ENCODE data around the gene CASKIN1.

Gene CASKIN1

DNA sequence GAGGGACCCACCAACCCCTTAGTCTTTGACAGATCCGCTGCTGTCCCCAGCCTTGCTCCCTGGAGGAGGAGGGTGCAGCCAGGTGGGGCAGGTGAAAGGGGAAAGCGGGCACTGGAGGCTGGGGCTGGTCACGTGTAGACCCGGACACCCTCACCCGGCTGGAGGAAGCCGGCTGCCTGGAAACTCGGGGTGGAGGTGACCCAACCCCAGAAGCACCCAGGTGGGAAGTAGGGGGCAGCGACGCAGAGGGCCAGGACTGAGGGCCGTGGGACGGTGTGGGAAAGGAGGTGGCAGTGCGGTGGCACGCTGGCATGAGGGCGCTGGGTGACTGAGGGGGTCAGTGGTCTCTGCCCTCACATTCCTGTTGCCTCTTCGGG lies 38.2 kb downstream of the CASKIN1 start:
- no peaks in the 10 kb centered on the region for H3K9me3 ChIP-seq (ENCODE audit: low read length)
- H3K9ac ChIP-seq (ENCODE audit: low read length): no peak overlapping the region; the same call in 1 of the 2 replicates
- H3K4me3 ChIP-seq (ENCODE audit: low read depth, low read length, poor library complexity, severe bottlenecking): peak overlapping the region; percentile 85
- peaks cover 57% of the 10 kb centered on the region for H3K4me1 ChIP-seq (ENCODE audit: insufficient read depth, low read length, severe bottlenecking)
- H3K4me2 ChIP-seq (ENCODE audit: low read length): peak overlapping the region; percentile 58
- H4K20me1 ChIP-seq (ENCODE audit: insufficient read depth, low read length): no peaks in the 10 kb centered on the region
- no peak overlapping the region for H2AFZ ChIP-seq (ENCODE audit: low read length)
- peaks cover 20% of the 10 kb centered on the region for H3K36me3 ChIP-seq (ENCODE audit: insufficient read depth, low read length)
- no peaks in the 10 kb centered on the region for H3K27me3 ChIP-seq (ENCODE audit: insufficient read depth, low read length)
- no peak overlapping the region for H3K27ac ChIP-seq (ENCODE audit: low read depth, low read length, poor library complexity, severe bottlenecking)
- no peaks in the 10 kb centered on the region for H3K9me2 ChIP-seq (ENCODE audit: low read depth, low read length)
- TF ChIP-seq EZH2 (IDR thresholded peaks at IDR 0.05; ENCODE audit: borderline replicate concordance, low read length) (no peak), CTCF (IDR thresholded peaks at IDR 0.05; ENCODE audit: low read length) (no peak)
- H3K79me2 ChIP-seq (ENCODE audit: insufficient read depth, low read length): peaks cover 11% of the 10 kb centered on the region; the same call in 1 of the 2 replicates
- no peaks in the 10 kb centered on the region for H3F3A ChIP-seq (ENCODE audit: insufficient read depth, low read length)

- H3K79me2 ChIP-seq (ENCODE audit: insufficient read depth, low read length): peaks cover 11% of the 10 kb centered on the region; the same call in 1 of the 2 replicates
- H3K4me2 ChIP-seq (ENCODE audit: low read length): peak overlapping the region; percentile 98
- no peak overlapping the region for H2AFZ ChIP-seq (ENCODE audit: low read length)
- H3K9me3 ChIP-seq (ENCODE audit: low read length): no peaks in the 10 kb centered on the region
- no peaks in the 10 kb centered on the region for H3F3A ChIP-seq (ENCODE audit: insufficient read depth, low read length)
- peaks cover 63% of the 10 kb centered on the region for H3K4me1 ChIP-seq (ENCODE audit: insufficient read depth, low read length, severe bottlenecking)
- no peaks in the 10 kb centered on the region for H3K9me2 ChIP-seq (ENCODE audit: low read depth, low read length)
- peak overlapping the region; percentile 85 for H3K4me3 ChIP-seq (ENCODE audit: low read depth, low read length, poor library complexity, severe bottlenecking)
- H3K27ac ChIP-seq (ENCODE audit: low read depth, low read length, poor library complexity, severe bottlenecking): no peak overlapping the region
- no peak overlapping the region; the same call in 1 of the 2 replicates for H3K9ac ChIP-seq (ENCODE audit: low read length)
- H3K36me3 ChIP-seq (ENCODE audit: insufficient read depth, low read length): peaks cover 24% of the 10 kb centered on the region
- TF ChIP-seq CTCF (IDR thresholded peaks at IDR 0.05; ENCODE audit: low read length): no peak
- no peak for TF ChIP-seq EZH2 (IDR thresholded peaks at IDR 0.05; ENCODE audit: borderline replicate concordance, low read length)
- no peaks in the 10 kb centered on the region for H4K20me1 ChIP-seq (ENCODE audit: insufficient read depth, low read length)
- no peaks in the 10 kb centered on the region for H3K27me3 ChIP-seq (ENCODE audit: insufficient read depth, low read length)
These were observed 38.7 kb downstream of the CASKIN1 start for GRCh38 chr16:2157480-2158261.

DNA sequence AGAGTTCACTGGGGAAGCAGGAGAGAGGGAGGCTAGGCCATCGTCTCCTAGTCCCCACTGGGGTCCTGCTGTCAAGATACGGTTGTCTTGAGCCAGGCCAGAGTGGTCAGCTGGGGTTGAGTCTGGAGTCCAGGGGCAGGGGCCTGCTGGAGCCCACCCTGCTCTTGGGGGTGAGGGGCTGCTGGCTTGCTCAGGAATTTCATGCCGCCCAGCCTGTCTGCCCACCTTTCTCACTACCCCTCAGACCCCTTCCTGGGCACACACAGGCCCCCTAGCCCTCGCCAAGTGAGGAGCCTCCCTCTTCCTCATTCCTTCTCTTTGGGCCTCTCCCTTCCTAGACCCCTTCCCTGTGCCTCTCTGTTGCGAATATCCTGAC lies 39.6 kb downstream of the CASKIN1 start:
- Histone ChIP-seq H3K27ac (ENCODE audit: low read depth, low read length, poor library complexity, severe bottlenecking) (no peak overlapping the region), H3K9ac (ENCODE audit: low read length) (peak overlapping the region; percentile 48; the same call in 1 of the 2 replicates), H3K79me2 (ENCODE audit: insufficient read depth, low read length) (peaks cover 11% of the 10 kb centered on the region; the same call in 1 of the 2 replicates), H2AFZ (ENCODE audit: low read length) (no peak overlapping the region), H3K36me3 (ENCODE audit: insufficient read depth, low read length) (peaks cover 32% of the 10 kb centered on the region), H4K20me1 (ENCODE audit: insufficient read depth, low read length) (no peaks in the 10 kb centered on the region), H3K27me3 (ENCODE audit: insufficient read depth, low read length) (no peaks in the 10 kb centered on the region), H3K4me2 (ENCODE audit: low read length) (peak overlapping the region; percentile 98), H3K4me1 (ENCODE audit: insufficient read depth, low read length, severe bottlenecking) (peaks cover 72% of the 10 kb centered on the region), H3F3A (ENCODE audit: insufficient read depth, low read length) (no peaks in the 10 kb centered on the region), H3K9me3 (ENCODE audit: low read length) (no peaks in the 10 kb centered on the region), H3K4me3 (ENCODE audit: low read depth, low read length, poor library complexity, severe bottlenecking) (peak overlapping the region; percentile 85), H3K9me2 (ENCODE audit: low read depth, low read length) (no peaks in the 10 kb centered on the region)
- no peak for TF ChIP-seq CTCF (IDR thresholded peaks at IDR 0.05; ENCODE audit: low read length)
